Skin epidermis (tissue), 12 donors: ENCODE data around the gene FBXO36.
A peak's percentile ranks its signal among the peaks of the same experiment; 100 is the strongest.
"Not testable (repeated sequence)": the region's sequence is repeated elsewhere in the genome, so short reads cannot be mapped to it uniquely, and the experiment has no call there.

ENCODE experiments used
- H3K27ac ChIP-seq, 21 experiments: fragments of 200-600 bp; sonication (generic) in 11 of 21; one replicate each; pipeline ENCODE4 v1.5.0; 2020; ENCODE audit warnings: mild to moderate bottlenecking in 3 of 21, inconsistent platforms in 2 of 21, moderate library complexity in 2 of 21
- H3K4me3 ChIP-seq, 7 experiments: fragments of 200-600 bp; sonication (generic) in 2 of 7; one replicate each; pipeline ENCODE4 v1.5.0; 2020; ENCODE audit warnings: inconsistent platforms in 2 of 7, mild to moderate bottlenecking in 2 of 7, moderate library complexity in 1 of 7

FBXO36 gene

DNA sequence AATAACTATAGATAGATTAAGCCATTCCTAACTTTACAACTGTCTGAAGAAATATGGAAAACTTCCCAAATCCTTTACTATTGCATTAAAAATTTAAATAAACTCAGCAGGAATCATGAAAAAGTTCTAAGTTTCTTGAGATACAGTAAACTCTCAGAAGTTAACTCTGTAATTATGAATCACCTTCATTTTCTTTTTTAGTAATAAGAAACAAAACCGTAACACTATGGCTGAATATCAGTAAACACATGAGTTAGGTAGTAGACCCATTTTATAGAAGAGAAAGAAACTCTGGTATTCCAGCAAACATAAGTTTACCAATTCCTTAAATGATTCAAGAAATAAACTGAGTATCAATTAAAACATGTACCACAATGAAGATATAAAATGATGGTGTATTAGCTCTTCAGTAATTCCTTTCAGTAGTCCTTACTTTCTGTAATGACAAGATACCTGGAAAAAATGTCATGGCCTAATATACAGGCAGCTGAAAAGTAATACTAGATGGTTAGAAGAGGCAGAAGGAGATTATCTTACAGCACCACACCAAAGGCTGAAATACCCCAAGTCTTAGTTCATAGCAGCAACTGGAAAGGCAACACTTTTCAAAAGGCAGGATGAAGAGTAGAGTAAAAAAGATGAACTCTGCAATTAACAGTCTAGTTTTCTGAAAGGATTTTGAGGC lies 12.0 kb upstream of the FBXO36 start:
- H3K4me3 ChIP-seq = no peak overlapping the region
- H3K27ac ChIP-seq = no peak overlapping the region

DNA sequence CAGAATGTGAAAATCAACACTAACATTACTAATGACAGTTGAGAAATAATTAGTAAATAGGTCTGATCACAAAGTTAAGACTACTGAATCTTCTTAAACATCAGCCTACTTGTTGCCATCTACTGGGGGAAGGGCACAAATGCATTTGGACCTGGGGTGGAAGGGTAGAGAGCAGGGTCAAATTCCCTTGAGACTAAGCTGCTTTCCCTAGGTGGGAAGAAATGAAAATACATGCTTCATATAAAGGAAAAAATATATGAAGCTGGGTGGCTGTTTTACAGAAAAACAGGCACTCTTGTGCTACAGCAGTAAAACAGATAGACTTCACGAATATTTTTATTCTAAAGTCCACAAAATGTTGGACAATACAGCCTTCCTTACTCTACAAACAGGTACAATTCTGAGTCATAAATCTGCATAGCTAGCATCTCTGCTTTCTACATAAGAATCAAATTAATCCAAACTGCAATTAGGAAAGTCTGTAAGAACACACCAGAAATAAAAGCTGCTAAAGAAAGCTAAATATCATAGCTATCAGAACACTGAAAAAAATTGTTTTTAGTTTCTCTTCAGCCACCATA lies 11.4 kb upstream of the FBXO36 start:
- no peak overlapping the region for H3K27ac ChIP-seq
- no peak overlapping the region for H3K4me3 ChIP-seq

DNA sequence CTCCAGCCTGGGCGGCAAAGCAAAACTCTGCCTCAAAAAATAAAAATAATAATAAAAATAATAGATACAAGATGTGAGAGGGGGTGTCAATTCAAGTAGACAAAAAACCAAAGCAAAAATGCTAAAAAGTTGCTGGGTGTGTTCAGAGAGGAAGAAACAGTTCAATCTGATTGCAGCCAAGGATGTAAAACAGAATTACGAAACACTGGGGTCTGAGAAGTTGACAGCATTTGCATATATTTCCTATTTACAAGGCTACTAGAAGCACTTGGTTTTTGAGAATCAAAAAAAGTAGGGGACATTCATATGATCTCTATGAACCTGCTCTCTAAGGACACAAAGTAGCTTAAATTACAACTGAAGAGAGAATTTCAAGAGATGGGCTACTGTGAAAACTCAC lies 8.1 kb upstream of the FBXO36 start:
- Histone ChIP-seq H3K4me3 (no peak overlapping the region), H3K27ac (peak overlapping the region in 1 of 21 experiments; percentile 17)

GRCh38 chr2:229917793-229918192 lies 4.5 kb upstream of the FBXO36 start:
- Histone ChIP-seq H3K4me3 (no peak overlapping the region), H3K27ac (no peak overlapping the region)

DNA sequence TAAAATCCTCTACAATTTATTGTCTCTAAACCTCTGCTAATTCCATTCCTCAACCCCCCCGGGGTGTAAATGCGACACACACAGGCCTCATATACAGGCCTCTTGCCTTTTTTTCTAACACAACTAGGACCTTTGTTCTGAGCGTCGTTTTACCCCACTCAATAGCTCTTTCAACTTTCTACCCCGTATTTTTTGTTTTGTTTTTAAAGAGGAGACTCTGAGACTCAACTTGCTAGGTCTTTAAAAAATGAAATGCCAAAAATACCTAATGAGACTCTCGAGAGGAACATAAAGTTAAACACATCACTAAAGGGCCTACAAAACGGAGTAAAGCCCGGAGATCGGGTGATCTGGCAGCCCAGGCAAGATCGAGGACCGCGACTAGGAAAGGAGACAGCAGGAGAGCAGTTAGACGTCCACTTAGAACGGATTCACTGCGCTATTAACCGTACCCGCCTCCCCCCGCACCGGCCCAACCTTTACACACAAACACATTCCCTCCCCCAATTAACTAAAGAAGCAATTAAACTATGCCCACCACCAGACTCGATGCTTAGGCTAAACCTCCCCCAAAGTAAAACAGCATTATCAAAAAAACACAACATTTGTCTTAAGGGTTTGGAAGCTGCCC lies 2.2 kb upstream of the FBXO36 start:
- Histone ChIP-seq H3K27ac (peak overlapping the region in 17 of 21 experiments; percentile 95 to 100 (median 99)), H3K4me3 (peak overlapping the region; percentile 50 to 99 (median 90))

DNA sequence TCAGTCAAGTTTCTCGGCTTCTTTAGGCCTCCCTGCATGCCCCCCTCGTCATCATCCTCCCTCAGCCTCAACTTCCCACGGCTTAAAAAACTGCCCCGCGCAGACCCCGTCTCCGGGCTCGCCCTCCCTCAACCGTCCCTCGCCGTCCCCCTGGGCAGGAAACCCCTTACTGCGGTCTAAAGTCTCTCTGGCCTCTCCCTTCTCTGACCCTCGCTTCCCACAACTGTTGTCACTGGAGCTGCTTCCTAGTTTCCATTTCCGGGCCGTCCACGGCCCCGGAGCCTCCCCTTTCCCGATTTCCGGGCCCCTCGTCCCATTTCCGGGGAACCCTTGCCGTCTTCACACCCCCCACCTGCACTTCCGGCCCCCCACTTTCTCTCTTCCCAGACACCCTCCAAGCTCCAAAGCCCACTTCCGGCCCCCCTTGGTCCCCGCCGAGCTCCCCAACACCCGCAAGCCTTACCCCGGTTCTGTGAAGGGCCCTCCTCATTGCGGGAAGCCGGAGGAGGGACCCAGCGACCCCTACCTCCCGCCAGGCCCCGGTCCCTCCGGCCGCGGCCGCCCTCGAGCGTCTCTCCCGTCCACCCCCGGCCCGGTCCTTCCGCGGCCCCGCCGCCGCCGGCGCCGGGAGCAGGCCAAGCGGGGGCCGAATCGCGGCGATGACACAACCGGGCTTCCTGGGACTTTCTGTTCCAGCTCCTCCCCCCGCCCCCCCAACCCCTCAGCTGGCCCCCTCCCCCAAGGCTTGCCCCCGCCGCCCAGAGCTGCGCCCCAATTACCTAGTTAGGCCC lies 1.0 kb upstream of the FBXO36 start:
- peak overlapping the region; percentile 93 to 100 (median 99) for H3K27ac ChIP-seq
- peak overlapping the region; percentile 50 to 99 (median 90) for H3K4me3 ChIP-seq

- H3K27ac ChIP-seq = peak within 1 kb of the TSS; percentile 93 to 100 (median 99)
Observed at GRCh38 chr2:229921892-229922448, 333 bp upstream of the FBXO36 start, which contains the start of gene TRIP12. Gene TRIP12 (minus strand): TSS chr2:229922009. CDS start chr2:229880079, 41,930 bp downstream.

GRCh38 chr2:229924541-229924940 lies 2.2 kb downstream of the FBXO36 start:
- H3K27ac ChIP-seq, H3K4me3 ChIP-seq: not testable (repeated sequence)

More at GRCh38 chr2:229921892-229922448, 333 bp upstream of the FBXO36 start, which contains the start of gene TRIP12:
- peak within 1 kb of the TSS; percentile 50 to 99 (median 90) for H3K4me3 ChIP-seq

GRCh38 chr2:229925201-229925600 lies 2.9 kb downstream of the FBXO36 start:
- Histone ChIP-seq H3K27ac (no peak overlapping the region), H3K4me3 (no peak overlapping the region)

- H3K27ac ChIP-seq = no peak overlapping the region
Observed at GRCh38 chr2:229927817-229928321, 5.6 kb downstream of the FBXO36 start.

DNA sequence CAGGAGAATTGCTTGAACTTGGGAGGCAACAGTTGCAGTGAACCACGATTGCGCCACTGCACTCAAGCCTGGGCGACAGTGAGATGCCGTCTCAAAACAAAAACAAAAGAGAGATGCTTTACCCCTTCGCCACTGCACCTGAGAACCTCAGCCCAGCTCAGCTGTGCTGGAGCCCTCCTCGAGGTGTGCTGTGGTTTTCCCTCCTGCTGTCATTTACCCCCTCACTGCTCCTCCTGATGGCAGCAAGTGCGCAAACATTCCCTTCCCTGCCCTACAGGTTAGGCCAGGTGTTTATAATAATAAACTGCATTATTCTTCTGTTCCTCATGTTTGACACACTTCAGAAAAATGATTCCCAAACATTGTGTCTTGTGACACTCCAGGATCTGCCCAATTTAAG lies 8.4 kb downstream of the FBXO36 start:
- H3K4me3 ChIP-seq = no peak overlapping the region
- H3K27ac ChIP-seq = no peak overlapping the region

More at GRCh38 chr2:229927817-229928321, 5.6 kb downstream of the FBXO36 start:
- no peak overlapping the region for H3K4me3 ChIP-seq

GRCh38 chr2:229931241-229931640 lies 8.9 kb downstream of the FBXO36 start:
- Histone ChIP-seq H3K27ac (no peak overlapping the region), H3K4me3 (no peak overlapping the region)

GRCh38 chr2:229937537-229937936 lies 15.2 kb downstream of the FBXO36 start:
- no peak overlapping the region for H3K4me3 ChIP-seq

DNA sequence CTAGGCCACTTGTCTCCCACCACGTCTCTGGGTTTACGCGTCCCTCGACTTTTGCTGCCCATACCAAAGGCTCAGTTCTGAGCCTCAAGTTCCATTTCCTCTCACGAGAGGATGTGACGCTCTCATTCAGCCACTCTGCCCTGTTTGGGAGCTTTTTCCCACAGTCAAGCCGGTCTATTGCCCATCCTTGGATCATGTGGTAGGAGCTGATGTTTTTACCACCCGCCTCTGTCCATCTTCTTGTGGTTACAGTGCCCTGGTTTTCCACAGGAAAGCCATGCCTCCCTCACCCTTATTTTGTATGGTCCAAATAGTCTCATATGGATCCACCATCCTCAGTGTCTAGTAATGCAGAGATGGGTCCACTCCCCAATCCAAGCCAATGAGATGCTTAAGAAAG lies 20.4 kb downstream of the FBXO36 start:
- Histone ChIP-seq H3K4me3 (no peak overlapping the region), H3K27ac (no peak overlapping the region)

More at GRCh38 chr2:229937537-229937936, 15.2 kb downstream of the FBXO36 start:
- no peak overlapping the region for H3K27ac ChIP-seq

- no peak overlapping the region for H3K4me3 ChIP-seq
- H3K27ac ChIP-seq = peak overlapping the region in 1 of 21 experiments; percentile 50
Observed at GRCh38 chr2:229943171-229943570, 20.9 kb downstream of the FBXO36 start.

DNA sequence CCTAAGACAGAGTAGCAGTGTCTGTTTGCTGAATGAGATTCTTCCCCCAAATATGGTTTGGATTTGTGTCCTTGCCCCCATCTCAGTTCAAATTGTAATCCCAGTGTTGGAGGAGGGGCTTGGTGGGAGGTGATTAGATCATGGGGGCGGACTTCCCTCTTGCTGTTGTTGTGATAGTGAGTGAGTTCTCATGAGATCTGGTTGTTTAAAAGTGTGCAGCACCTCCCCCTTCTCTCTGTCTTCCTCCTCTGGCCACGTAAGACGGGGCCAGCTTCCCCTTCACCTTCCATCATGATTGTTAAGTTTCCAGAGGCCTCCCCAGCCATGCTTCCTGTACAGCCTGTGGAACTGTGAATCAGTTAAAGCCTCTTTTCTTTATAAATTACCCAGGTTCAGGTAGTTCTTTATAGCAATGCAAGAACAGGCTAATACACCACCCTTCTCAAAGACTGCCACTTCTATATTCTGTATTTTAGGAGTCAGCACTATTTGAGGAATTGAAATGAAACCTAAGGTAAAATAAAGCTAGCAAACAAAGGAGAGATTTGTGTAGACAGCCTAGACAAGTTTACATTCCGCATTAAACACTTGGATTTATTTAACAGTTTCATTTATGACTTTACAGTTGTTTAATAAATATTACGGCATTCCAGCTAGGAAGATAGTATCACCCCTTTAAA lies 21.6 kb downstream of the FBXO36 start:
- peak overlapping the region in 1 of 21 experiments; percentile 50 for H3K27ac ChIP-seq
- H3K4me3 ChIP-seq = no peak overlapping the region

DNA sequence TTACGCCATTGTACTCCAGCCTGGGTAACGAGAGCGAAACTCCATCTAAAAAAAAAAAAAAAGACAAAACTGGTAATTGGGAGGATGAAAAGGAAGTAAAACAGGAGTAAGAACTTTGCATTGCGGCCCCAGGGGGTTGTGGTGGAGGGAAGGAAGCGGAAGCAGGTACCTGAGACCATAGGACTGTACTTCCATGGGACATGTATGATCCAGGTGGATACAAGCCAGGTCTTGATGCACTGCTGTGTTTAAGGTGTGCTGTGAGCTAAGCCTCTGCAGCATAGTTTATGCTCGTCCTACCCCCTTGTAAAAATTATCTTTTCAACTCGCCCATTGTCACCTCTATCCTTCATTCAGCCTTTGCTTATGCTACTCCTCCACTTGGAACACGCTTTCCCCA lies 23.7 kb downstream of the FBXO36 start:
- Histone ChIP-seq H3K27ac (no peak overlapping the region), H3K4me3 (no peak overlapping the region)

GRCh38 chr2:229947544-229947943 lies 25.2 kb downstream of the FBXO36 start:
- Histone ChIP-seq H3K4me3 (no peak overlapping the region), H3K27ac (no peak overlapping the region)

DNA sequence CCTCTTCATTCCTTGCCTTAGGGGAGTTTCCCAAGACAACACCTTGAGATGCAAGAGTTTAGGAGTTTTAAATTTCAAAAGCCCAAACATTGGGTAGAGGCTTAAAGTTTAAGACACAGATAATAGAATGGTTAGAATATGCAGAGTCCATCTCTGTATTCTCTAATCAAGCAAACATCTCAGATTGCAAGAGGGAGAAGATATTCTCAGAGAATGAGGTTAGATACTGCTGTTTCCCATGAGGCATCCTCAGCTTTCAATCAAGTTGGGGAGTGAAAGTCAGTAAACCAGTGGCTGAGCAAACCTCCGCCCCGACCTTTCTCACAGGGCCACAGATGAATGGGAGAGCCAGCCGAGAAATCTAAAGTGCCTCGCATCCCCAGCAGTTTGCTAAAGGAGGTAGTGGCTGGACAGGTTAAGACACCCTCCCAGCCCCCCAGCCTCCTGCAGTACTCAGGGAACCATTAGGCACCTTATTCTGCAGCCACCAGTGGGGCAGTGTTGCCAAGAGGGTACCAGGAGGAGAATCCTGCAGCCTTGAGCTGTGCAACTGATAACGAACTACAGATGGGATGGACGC lies 30.0 kb downstream of the FBXO36 start:
- no peak overlapping the region for H3K4me3 ChIP-seq
- no peak overlapping the region for H3K27ac ChIP-seq
